GM18520 (cell line): ENCODE results near the gene MALAT1.

Experiments
- ATAC-seq: cut with Tn5 transposase; IDR thresholded peaks from one replicate; pipeline ENCODE4 v1.9.1; 2021; ENCODE audit not compliant: unreplicated experiment

Gene MALAT1

GRCh38 chr11:65537620-65538231 lies 38.9 kb downstream of the MALAT1 start:
- no peak for ATAC-seq

GRCh38 chr11:65538232-65538914 lies 39.5 kb downstream of the MALAT1 start:
- ATAC-seq: no peak

GRCh38 chr11:65538915-65539743 lies 40.3 kb downstream of the MALAT1 start:
- no peak for ATAC-seq

GRCh38 chr11:65539744-65540289 lies 41.0 kb downstream of the MALAT1 start:
- peak; percentile 38 for ATAC-seq

GRCh38 chr11:65540290-65541092 lies 41.6 kb downstream of the MALAT1 start:
- ATAC-seq: peak; percentile 34

GRCh38 chr11:65541093-65541982 lies 42.5 kb downstream of the MALAT1 start:
- no peak for ATAC-seq

- ATAC-seq: no peak
Observed at GRCh38 chr11:65542738-65543390, 44.0 kb downstream of the MALAT1 start.

GRCh38 chr11:65545853-65546216 lies 47.0 kb downstream of the MALAT1 start:
- no peak for ATAC-seq

GRCh38 chr11:65546217-65546958 lies 47.5 kb downstream of the MALAT1 start:
- ATAC-seq: no peak

GRCh38 chr11:65547446-65548125 lies 48.7 kb downstream of the MALAT1 start:
- no peak for ATAC-seq

- ATAC-seq: no peak
Observed at GRCh38 chr11:65548395-65548794, 49.5 kb downstream of the MALAT1 start.

GRCh38 chr11:65549096-65549495 lies 50.3 kb downstream of the MALAT1 start:
- ATAC-seq: no peak

GRCh38 chr11:65551572-65552387 lies 52.9 kb downstream of the MALAT1 start:
- ATAC-seq: no peak

GRCh38 chr11:65552388-65552951 lies 53.6 kb downstream of the MALAT1 start:
- ATAC-seq: no peak

GRCh38 chr11:65553301-65554001 lies 54.6 kb downstream of the MALAT1 start:
- ATAC-seq: no peak

GRCh38 chr11:65554057-65554818 lies 55.4 kb downstream of the MALAT1 start:
- ATAC-seq: no peak
